Posterior cingulate gyrus (tissue), 11 donors: Measurements from ENCODE around the gene BICD2.
A peak's percentile ranks its signal among the peaks of the same experiment; 100 is the strongest.
"Not testable (repeated sequence)": the region's sequence is repeated elsewhere in the genome, so short reads cannot be mapped to it uniquely, and the experiment has no call there.

Experiments
- DNase-seq, 10 donors: peaks; one replicate each; pipeline versions ENCODE4 v3.0.0 to v3.0.0-alpha.2; 2020 to 2021; ENCODE audit warnings: mixed read lengths in 3 of 10
- intact Hi-C: fragments of 100-400 bp; cut with DNase I; formaldehyde crosslinking; loops from one replicate; pipeline ENCODE4 v1.15.1; 2023

The BICD2 gene

DNA sequence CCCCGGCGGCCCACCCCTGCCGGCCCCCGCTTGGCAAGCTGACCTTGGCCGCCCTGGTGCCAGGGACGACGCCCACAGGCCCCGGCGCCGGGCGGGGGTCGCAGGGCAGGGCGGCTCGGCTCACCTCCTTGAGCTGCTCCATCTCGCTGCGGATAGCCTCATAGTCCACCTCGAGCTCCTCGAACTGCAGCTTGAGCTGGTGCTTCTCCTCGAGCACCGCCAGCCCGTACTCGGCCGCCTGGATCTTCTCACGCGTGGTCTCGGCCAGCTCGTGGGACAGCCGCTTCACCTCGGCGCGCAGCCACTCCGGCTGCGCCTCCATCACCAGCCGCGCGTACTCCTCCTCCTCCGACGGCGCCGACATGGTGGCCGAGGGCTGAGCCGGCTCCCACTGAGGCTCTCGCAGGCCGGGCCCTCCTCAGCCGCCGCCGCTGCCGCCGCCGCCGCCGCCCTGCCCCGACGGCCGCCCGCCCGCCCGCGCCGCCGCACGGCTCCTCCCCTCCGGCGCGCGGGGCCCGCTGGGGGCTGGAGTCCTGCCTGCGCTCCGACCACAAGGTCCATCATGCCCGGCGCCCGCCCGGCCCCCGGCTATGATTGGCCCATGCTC, at the start of gene BICD2:
BICD2 (minus strand) TSS at position 453 of the 607 bp plus-strand sequence; CDS start at position 364, 89 bp downstream.
- intact Hi-C loops, result loop anchor here (2.0 to 10.0 kb wide), 3 partner anchors 26 to 650 kb away; partner anchors contain the start of gene SPTLC1
- no peak for DNase-seq

DNA sequence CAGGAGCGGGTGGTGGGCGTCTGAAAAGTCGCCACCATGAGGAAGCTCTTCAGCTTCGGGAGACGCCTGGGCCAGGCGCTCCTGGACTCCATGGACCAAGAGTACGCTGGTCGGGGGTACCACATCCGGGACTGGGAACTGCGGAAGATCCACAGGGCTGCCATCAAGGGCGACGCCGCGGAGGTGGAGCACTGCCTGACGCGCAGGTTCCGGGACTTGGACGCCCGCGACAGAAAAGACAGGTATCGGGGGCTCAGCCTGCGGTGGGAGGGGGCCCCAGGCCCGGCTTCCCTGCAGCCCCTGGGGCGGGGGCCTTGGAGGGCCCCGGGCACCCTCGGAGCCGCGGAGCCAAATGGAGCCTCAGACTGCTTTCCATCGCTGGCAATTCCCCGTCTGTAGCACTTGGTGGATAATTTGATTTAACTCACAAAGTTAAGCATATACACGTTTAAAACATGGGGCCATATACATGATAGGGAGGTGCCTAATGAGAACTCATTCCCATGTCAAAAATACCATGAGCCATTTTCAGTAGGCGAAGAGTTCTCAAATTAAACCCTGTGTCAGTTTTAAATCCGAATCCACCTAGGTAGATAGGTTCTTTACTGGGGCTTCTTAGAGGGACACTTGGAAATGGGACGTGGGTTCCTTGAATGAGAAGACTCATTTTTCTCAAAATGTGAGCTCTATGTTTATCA, 45.1 kb upstream of the BICD2 start:
- intact Hi-C loops, result not testable (repeated sequence)
- peak in 6 of 10 donors; percentile 10 to 81 (median 18) for DNase-seq

DNA sequence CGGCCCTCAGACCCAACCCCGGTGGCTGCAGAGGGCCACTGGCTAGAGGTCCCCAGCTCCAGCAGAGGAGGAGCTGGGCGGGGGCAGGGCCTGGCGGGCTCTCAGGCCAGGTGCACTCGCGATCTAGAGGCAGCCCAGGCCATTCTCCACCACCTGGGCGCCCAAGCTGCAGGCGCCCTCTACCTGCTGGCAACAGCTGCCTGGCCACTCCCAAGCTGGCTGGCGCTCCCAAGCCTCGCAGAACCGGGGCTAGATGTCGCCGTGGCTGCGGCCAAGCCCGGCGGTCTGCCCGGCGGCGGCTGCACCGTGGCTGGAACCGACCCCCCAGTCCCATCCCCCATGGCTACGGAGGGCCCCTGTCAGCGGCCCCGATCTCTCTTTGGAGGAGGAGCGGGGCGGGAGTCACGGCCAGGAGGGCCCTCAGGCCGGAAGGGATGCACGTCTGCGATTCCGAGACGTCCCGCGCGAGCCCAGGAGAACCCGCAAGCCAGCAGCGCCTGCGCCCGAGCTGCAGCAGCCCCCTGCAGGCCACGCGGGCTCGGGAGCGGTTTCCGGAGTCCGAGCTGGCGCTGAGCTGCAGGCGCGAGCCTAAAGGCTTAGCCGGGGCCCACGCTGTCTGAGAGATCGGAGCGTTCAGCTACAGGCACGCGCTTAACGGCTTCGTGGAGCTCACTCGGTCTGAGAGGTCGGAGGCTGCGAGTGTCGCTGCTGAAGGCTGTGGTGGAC, 44.3 kb upstream of the BICD2 start:
- intact Hi-C loops, result no loop called here
- peak in 9 of 10 donors; percentile 42 to 94 (median 61) for DNase-seq

DNA sequence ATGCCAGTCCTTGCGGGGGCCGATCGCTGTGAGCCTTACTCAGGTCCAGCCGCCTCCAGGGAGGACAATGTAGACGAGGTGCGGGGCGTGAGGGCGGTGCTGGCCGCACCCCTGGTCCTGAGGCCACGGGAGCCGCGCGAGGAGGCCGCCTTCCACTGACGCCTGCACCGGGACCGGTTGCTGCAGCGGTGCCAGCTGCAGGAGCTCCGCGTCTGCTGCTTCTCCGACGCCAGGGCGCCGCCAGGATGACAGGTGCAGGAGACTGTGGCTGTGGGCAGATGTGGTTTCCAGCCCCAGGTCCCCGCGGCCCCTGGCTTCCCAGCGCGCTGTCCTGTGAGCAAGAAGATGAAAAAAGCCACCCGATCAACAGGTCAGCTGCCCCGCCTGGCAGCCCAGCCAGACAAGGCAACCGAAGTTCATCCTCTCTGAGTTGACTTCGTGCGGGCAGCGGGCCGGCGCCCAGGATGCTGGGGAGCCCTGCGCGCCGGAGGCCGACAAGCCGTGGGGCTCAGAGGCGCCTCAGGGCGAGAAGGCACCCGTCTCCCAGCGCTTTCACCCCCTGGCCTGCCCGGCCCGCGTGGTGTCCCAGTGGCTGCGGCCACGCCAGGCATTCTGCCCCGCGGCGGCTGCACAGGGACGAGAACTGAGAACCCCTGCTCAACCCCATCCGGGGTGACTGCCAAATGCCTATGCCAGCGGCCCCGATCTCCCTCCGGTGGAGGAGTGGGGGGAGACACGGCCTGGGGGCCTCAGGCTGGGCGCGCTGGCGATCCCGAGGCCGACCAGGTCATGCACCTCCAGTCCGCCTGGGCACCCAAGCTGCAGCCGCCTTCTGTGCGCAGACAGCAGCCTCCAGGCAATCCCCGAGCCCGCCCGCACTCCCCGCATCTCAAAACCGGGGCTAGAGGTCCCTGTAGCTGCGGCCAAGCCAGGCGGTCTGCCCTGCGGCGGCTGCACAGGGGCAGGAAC, 43.4 kb upstream of the BICD2 start:
- intact Hi-C loops, result no loop called here
- peak in 1 of 10 donors; percentile 84 for DNase-seq

DNA sequence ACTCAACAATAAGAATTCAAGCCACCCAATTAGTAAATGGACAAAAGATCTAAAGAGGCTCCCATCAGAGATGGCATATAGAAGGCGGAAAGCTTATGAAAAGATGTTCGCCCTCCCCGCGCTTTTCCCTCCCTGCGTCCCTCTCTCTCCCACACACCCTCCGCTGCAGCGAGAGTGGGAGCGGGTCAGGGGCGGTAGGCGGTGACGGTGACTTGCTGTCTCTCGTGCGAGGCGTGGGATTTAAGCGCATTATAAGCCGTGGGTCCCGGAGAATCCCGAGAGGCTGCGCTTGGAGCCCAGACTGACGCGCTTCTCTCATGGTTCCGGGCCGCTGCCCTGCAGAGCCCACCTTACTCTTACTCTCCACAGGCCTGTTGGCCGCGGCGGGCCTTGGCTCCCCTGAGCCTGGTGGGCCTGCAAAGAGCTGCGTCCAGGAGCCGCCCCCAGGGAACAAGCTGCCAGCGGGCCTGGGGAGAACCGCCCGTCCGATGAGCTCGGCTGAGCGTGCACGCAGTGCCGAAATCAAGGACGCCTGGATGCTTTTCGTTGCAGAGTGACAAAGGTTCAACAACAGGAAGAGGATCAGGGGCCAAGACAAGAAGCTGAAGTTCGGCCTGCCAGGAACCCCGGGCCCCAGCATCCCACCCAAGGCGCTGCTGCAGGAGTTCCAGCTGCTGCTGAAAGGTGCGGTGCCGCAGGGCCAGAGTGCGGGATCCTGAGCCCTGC, 42.6 kb upstream of the BICD2 start:
- intact Hi-C loops, result no loop called here
- peak in 1 of 10 donors; percentile 82 for DNase-seq

DNA sequence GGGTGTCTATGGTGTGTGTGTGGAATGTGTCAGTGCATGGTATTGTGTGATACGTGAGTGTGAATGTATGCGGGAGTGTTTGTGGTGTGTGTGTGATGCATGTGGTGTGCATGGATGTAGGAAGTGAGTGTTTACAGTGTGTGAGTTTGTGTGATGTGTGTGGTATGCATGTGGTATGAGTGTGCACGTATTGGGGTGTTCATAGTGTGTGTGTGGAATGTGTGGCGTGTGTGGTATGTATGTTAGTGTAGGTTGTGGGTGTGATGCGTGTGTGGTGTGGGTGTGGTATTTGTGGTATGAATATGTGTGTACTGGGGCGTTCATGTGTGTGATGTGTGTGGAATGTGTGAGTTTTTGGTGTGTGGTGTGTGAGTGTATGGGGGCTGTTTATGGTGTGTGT, 40.1 kb upstream of the BICD2 start:
- no peak for DNase-seq
- intact Hi-C loops, result no loop called here

DNA sequence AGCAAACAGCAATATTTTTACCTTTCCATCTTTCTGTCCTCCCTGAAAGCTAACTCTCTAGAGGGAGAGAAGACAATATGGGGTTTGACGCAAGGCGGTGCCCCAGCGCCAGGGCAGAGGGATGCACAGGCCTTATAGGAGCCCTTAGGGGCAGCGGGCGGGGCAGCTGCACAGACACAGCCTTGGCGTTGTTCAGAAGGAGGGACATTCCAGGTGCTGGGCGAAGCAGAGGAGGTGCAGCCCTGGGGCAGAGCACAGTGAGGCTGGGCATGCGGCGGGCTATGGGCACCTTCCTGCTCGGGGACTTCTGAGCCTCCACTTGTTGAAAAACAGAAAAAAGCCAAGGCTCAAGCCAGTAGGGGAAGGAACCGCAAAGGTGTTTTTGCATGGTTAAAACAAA, 33.7 kb upstream of the BICD2 start:
- no peak for DNase-seq
- intact Hi-C loops, result no loop called here

DNA sequence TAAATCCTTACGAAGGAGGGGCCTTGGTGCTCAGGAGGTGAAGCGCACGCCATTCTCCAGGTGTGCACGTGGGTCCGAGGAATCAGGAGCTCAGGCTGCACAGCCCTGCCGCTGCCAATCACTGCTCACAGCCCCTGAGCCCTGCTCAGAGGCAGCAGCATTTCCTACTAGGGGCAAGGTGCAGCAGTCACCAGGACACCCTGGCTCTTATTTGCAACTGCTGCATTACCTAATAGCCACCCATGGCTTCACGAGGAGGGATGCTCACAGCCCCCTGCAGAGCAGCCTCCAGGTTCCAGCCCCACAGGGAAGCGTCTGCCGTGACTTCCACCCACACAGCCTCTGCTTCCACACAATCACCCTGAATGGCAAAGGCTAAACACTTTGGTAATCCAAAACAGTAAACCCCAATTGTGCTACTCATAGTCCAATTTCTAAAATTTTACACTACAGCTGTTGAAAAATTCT, 31.7 kb upstream of the BICD2 start:
- intact Hi-C loops, result not testable (repeated sequence)

DNA sequence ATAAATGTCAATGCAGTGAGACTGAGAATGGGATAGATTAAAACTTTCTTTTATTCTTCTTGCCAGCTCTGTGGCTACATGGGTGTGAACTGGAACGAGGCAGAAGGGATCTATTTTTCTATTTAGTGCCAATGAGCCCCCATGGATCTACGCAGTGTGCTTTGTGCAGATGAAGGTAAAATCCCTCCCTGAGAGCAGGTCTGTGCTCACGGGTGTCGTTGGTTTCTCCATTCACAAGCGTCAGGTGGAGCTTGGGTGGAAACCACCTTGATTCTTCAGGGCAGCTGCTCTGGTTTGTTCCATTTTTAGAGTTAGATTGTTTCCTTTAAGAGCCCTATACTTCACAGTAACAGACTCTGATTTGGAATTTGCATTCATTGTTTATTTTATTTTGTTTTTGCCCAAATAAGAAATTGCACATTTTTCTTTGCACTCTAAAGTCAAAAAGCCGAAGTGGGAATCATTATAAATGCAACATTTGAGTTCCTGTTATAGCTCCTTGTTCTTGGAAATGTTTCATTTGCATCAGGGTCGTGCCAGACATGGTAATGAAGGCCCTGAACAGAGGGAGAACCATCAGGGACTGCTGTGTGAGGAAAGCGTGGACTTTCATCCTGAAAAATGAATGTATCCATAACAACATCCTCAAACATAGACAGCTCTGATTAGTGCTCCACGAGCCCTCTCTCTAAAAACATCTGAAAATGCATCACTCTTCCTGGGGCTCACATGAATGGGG, 31.1 kb upstream of the BICD2 start:
- intact Hi-C loops, result no loop called here
- DNase-seq, result no peak

More for the DNA sequence above, 31.7 kb upstream of the BICD2 start:
- DNase-seq, result not testable (repeated sequence)

DNA sequence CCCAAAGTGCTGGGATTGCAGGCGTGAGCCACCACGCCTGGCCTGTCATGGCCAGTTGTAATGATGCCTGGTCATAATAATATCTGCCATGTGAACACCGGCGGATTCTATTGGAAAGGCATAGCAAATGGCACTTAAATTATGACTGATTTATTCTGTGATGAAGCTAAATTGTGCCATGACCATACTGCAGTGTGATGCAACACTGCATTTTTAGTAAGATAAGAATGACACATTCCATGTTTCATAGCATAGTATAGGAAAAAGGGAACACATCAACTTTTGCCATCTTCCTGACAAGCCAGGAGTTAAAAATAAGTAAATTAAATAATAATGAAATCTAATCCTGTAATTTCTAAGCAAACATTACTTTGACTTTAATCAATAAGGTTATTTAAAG, 30.4 kb upstream of the BICD2 start:
- intact Hi-C loops, result no loop called here
- DNase-seq, result no peak

DNA sequence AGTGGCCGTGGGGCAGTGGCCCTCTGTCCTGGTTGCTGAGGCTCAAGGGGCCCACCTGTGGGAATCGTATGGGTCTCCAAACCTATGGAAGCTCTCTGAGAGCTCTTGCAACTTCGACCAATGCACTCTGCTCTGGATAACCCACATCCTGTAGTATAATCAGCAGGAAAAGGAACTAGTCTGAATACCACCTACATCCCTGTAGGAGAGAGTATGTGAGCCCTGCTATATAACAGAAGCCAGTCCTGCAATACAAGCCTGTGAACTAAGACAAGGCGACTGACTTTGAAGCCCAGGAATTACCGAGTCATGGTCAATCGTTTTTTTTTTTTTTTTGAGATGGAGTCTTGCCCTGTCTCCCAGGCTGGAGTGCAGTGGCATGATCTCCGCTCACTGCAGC, 29.8 kb upstream of the BICD2 start:
- intact Hi-C loops, result no loop called here
- DNase-seq, result no peak

DNA sequence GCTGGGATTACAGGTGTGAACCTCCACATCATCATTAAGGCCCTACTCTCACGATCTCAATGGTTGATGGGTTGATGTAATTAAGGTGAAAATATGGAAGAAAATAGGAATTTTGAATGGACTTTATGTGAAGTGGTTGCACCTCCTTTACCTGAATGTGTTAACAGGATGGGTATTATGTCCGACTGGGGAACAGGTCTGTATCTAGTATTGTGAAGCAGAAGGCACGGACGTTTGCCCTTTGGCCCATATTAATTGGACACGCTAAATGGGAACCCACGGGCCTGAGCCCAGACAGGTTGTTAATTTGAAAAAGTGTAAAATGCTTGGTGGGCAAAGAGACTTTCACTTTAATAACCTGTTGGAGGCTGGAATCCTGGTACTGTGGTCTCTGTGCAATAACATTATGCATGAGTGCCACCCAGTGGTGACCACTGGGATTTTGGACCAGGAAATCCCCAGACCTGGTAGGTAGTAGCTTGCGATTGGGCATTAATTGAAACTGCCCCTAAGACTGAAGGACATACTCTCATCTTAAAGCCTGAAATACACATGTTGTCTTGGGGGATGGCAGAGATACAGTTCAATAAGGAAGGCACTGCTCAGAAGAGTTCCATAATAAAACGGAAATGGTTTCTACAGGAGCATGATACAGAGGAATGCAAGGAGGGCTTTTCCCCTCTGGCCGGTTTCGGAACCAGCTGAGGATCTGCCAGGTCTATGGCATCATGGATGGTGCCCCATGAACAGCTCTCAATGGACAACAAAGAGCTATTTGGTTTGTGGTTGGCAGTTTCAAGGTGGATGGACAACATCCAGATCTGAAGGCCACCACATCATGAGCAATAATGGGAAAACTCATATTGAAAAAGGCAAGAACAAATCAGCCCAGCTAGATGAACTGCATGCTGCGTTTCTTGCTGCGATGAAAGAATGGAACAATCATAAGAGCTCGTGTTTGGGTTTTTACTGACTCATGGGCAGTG, 26.2 kb upstream of the BICD2 start:
- intact Hi-C loops, result loop anchor here (1.0 to 2.0 kb wide), 2 partner anchors 26 to 75 kb away; partner anchors contain the start of gene BICD2

DNA sequence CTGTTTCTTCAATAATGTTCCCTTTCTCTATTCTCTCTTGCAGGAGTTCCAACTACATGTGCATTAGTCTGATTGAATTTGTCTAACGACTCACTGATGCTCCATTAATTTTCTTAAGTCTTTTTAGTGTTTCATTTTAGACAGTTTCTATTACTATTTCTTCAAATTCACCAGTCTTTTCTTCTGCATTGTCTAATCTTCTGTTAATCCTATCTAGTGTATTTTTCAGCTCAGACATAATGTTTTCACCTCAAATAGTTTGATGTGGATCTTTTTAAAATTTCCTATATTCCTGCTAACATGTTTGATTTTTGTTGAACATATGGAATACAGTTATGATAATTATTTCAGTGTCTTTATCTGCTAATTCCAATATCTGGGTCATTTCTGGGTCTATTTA, 21.7 kb upstream of the BICD2 start:
- no peak for DNase-seq
- intact Hi-C loops, result no loop called here

More for the DNA sequence above, 26.2 kb upstream of the BICD2 start:
- peak; percentile 50 to 94 (median 80) for DNase-seq

DNA sequence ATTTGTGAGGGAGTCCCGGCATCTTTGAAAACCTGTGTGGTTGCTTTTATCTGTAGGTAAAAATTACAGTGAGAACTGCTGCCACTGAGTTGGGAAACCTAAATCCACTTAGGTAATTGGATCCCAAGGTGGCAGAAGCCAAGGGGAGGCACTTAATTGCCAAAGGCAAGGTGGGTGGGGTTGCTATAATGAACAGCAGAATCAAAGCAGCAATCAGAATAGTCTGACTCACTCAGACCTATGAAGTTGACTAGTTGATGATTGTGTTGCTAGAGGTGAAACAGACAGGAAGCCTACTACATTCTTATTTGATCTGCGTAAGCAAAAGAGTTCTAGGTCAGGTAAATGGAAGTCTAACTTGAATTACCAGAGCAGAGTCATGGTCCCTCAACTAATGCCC, 17.3 kb upstream of the BICD2 start:
- intact Hi-C loops, result no loop called here

DNA sequence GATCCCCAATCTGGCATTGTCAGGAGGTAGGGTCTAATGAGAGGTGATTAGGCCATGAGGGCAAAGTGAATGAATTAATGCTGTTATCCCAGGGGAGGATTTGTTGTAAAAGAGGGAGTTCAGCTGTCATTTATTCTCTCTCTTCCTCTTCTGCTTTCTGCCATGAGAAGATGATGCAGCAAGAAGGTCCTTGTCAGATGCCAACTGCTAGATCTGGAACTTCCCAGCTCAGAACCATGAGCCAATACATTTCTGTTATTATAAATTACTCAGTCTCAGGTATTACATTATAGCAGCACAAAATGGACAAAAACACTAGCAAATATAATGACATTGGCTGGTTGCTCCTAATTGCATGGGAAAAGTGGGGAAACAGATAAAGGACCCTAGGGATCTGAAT, 15.6 kb upstream of the BICD2 start:
- intact Hi-C loops, result no loop called here
- no peak for DNase-seq

More for the DNA sequence above, 17.3 kb upstream of the BICD2 start:
- DNase-seq, result no peak

DNA sequence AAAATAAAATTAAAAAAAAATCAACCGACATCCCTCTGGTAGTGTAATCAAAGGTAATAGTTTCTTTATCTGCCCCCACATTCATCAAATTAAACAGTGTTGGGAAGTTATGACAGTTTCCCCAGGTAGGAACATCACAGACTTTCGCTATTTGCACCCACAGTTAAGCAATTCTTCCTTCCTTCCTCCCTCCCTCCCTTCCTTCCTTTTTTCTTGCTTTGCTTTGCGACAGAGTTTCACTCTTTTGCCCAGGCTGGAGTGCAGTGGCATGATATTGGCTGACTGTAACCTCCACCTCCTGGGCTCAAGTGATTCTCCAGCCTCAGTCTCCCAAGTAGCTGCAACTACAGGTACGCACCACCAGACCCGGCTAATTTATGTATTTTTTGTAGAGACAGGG, 10.8 kb upstream of the BICD2 start:
- intact Hi-C loops, result no loop called here
- DNase-seq, result no peak

DNA sequence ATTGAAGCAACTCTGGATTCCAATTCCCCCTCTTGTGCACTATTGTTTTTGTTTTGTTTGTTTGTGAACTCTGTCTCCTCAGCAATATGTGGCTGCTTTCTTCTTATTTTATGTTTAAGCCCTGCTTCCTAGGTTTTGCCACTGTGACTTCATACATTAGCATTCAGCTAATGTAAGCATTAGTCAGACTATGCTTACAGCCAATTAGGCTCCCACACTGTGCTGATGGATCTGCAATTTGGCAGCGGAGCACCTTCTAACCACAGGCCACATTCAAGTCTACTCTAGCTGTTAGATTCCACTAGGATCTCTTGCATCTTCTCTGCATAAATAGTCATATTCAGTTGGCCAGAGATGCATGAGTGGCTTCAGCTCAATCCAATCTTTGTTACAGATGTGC, 9.6 kb upstream of the BICD2 start:
- intact Hi-C loops, result no loop called here
- peak in 2 of 10 donors; percentile 31 to 90 for DNase-seq

DNA sequence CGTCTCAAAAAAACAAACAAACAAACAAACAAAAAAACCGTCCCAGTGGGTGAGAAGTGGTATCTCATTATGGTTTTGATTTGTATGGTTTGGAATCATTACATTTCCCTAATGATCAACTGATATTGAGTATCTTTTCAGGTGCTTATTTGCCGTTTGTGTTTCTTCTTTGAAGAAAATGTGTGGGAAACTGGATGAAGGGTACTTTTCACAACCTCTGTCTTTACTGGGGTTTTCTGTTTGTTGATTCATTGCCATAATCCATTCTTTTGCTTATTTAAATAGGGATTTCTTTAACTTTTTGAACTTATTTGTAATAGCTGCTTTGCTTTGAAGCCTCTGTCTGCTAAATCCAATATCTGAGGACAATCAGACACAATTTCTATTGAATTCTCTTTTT, 9.2 kb upstream of the BICD2 start:
- no peak for DNase-seq
- intact Hi-C loops, result no loop called here
